ACC112 (cell line): ENCODE measurements around the gene HDAC8.
"Not testable (repeated sequence)": the region's sequence is repeated elsewhere in the genome, so short reads cannot be mapped to it uniquely, and the experiment has no call there.

Source experiments
- H2AFZ ChIP-seq: fragments of 200-600 bp; sonication (generic); one replicate; pipeline ENCODE4 v1.6.0; 2017; ENCODE audit warnings: antibody characterized with exemption, low read length; ENCODE audit not compliant: unreplicated experiment
- H3K27ac ChIP-seq: fragments of 200-600 bp; sonication (generic); 2 replicates; pipeline ENCODE4 v1.5.1; 2014; ENCODE audit warnings: low read depth, mild to moderate bottlenecking, antibody characterized with exemption, low read length, moderate library complexity
- H3K27me3 ChIP-seq: fragments of 200-600 bp; sonication (generic); 2 replicates; pipeline ENCODE4 v1.6.1; 2014; ENCODE audit warnings: mild to moderate bottlenecking, antibody characterized with exemption, low read length, moderate library complexity, mixed read lengths; ENCODE audit not compliant: insufficient read depth
- H3K36me3 ChIP-seq: fragments of 200-600 bp; sonication (generic); 2 replicates; pipeline ENCODE4 v1.6.1; 2016; ENCODE audit warnings: mild to moderate bottlenecking, antibody characterized with exemption, low read length, moderate library complexity, mixed read lengths; ENCODE audit not compliant: insufficient read depth
- H3K4me1 ChIP-seq: fragments of 200-600 bp; sonication (generic); one replicate; pipeline ENCODE4 v1.6.1; 2016; ENCODE audit warnings: low read length, mixed read lengths; ENCODE audit not compliant: insufficient read depth, unreplicated experiment, control insufficient read depth
- H3K4me3 ChIP-seq: fragments of 200-600 bp; sonication (generic); 2 replicates; pipeline ENCODE4 v1.5.1; 2014; ENCODE audit warnings: mild to moderate bottlenecking, low read depth, low read length
- H3K79me2 ChIP-seq: fragments of 200-600 bp; sonication (generic); one replicate; pipeline ENCODE4 v1.6.0; 2016; ENCODE audit warnings: low read length; ENCODE audit not compliant: control insufficient read depth, unreplicated experiment, insufficient read depth

The HDAC8 gene

GRCh38 chrX:72572248-72573157 lies at the start of gene HDAC8:
Gene HDAC8 (minus strand): TSS chrX:72572843. CDS start chrX:72572761, 82 bp downstream.
- Histone ChIP-seq H3K79me2 (peaks cover 7% of the 10 kb centered on the region), H3K27me3 (no peaks in the 10 kb centered on the region), H3K4me1 (peaks cover 33% of the 10 kb centered on the region), H3K4me3 (peak within 1 kb of the TSS; percentile 98), H3K27ac (peak within 1 kb of the TSS; percentile 76), H2AFZ (peak within 1 kb of the TSS; percentile 90), H3K36me3 (peaks cover 8% of the 10 kb centered on the region; the same call in 1 of the 2 replicates)

DNA sequence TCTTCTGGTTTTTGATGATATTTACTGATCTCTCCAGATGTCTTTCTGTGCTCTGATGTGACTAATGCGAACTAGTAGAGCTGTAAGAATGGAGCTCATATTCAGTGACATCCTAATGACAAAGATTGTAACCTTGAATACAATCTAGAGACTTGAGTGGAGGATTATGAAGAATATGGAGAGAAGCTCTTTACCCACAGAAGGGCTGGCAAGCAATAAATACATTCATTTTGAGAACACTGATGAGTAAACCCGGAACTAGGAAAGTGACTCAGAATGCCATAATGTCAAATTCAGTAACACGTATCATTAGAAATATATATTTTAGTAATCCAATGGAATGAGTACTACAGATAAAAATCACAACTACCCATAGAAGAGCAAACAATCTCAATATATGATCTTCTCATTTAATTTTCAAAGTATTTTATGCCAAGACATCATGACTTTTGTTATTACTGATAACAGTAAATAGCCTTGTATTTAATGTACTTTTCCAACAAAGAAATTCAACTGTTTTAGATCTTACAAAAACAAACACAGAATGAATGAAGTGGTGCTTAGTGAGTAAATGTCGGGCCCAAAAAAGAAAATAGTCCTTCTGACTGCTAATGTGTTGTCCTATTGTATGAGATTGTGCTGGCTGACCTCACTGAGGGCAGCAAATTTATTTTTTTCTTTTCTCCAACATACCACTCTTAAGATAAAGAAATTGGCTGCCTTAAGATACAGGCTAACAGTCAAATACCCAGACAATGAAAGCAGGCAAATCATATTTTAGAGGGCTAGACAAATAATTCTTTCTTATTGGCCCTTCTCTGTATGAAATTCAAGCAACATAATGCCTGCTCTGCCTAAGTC lies 49.2 kb upstream of the HDAC8 start:
- Histone ChIP-seq H3K4me3 (peak overlapping the region; percentile 64; the same call in 1 of the 2 replicates), H3K4me1 (peaks cover 47% of the 10 kb centered on the region), H3K27ac (peak overlapping the region; percentile 100), H2AFZ (no peak overlapping the region), H3K27me3 (no peaks in the 10 kb centered on the region), H3K79me2 (no peaks in the 10 kb centered on the region), H3K36me3 (peaks cover 7% of the 10 kb centered on the region; the same call in 1 of the 2 replicates)

DNA sequence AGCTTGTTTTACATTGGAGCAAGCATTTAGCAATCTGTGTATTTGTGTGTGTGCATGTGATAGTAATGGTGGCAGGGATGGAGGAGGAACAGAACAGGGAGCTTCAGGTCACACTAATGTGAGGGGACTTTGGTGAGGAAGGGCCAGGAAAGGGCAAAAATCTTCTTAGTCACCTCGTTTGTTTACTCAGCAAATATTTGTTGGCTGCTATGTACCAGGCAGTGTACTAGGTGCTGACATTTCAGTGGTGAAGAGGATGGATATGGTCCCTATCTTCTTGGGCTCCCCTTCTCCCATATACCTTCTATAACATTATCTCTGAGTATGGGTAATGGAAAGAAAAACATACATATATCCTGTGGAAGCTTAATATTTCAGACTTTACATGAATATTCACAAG lies 48.5 kb upstream of the HDAC8 start:
- Histone ChIP-seq H3K79me2 (no peaks in the 10 kb centered on the region), H3K27ac (peak overlapping the region; percentile 100), H3K36me3 (peaks cover 7% of the 10 kb centered on the region; the same call in 1 of the 2 replicates), H3K4me3 (peak overlapping the region; percentile 64), H2AFZ (no peak overlapping the region), H3K4me1 (peaks cover 47% of the 10 kb centered on the region), H3K27me3 (no peaks in the 10 kb centered on the region)

GRCh38 chrX:72620550-72621145 lies 48.0 kb upstream of the HDAC8 start:
- H2AFZ ChIP-seq, result peak overlapping the region; percentile 69
- peaks cover 47% of the 10 kb centered on the region for H3K4me1 ChIP-seq
- H3K27me3 ChIP-seq, result no peaks in the 10 kb centered on the region
- H3K79me2 ChIP-seq, result no peaks in the 10 kb centered on the region
- H3K4me3 ChIP-seq, result peak overlapping the region; percentile 64
- peak overlapping the region; percentile 100 for H3K27ac ChIP-seq
- peaks cover 7% of the 10 kb centered on the region; the same call in 1 of the 2 replicates for H3K36me3 ChIP-seq

GRCh38 chrX:72609313-72609712 lies 36.7 kb upstream of the HDAC8 start:
- Histone ChIP-seq H2AFZ (no peak overlapping the region), H3K4me3 (no peak overlapping the region), H3K36me3 (no peaks in the 10 kb centered on the region; the same call in 1 of the 2 replicates), H3K27me3 (no peaks in the 10 kb centered on the region), H3K4me1 (peaks cover 4% of the 10 kb centered on the region), H3K79me2 (no peaks in the 10 kb centered on the region), H3K27ac (no peak overlapping the region)

DNA sequence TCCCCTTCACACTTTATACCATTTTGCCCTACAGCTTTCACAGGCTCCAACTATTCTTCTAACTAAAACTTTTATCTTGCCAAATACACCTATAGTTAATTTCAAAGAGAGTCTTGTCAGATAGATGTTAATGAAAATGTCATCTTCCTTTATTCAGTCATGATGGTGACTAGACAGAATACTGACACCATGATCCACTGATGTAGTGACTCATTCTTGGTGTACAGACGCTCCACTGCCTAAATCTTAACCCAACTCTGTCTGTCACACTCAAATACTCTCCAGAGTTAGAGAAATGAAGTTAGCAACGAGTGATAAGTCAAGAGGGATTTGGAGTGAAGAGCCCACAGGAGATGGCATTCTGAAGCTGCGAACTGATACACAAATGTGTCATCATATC lies 32.1 kb upstream of the HDAC8 start:
- Histone ChIP-seq H3K27ac (no peak overlapping the region), H2AFZ (no peak overlapping the region), H3K4me3 (no peak overlapping the region), H3K4me1 (peaks cover 4% of the 10 kb centered on the region), H3K27me3 (no peaks in the 10 kb centered on the region), H3K79me2 (no peaks in the 10 kb centered on the region), H3K36me3 (no peaks in the 10 kb centered on the region; the same call in 1 of the 2 replicates)

- H3K4me1 ChIP-seq, result peaks cover 4% of the 10 kb centered on the region
- H2AFZ ChIP-seq, result no peak overlapping the region
- H3K27me3 ChIP-seq, result no peaks in the 10 kb centered on the region
- H3K36me3 ChIP-seq, result no peaks in the 10 kb centered on the region; the same call in 1 of the 2 replicates
- H3K79me2 ChIP-seq, result no peaks in the 10 kb centered on the region
- no peak overlapping the region for H3K4me3 ChIP-seq
- no peak overlapping the region for H3K27ac ChIP-seq
Observed at GRCh38 chrX:72604112-72604511, 31.5 kb upstream of the HDAC8 start.

- not testable (repeated sequence) for H3K79me2 ChIP-seq, H3K4me3 ChIP-seq, H3K27ac ChIP-seq, H3K4me1 ChIP-seq, H2AFZ ChIP-seq, H3K27me3 ChIP-seq, H3K36me3 ChIP-seq
Observed at GRCh38 chrX:72591038-72591437, 18.4 kb upstream of the HDAC8 start.

DNA sequence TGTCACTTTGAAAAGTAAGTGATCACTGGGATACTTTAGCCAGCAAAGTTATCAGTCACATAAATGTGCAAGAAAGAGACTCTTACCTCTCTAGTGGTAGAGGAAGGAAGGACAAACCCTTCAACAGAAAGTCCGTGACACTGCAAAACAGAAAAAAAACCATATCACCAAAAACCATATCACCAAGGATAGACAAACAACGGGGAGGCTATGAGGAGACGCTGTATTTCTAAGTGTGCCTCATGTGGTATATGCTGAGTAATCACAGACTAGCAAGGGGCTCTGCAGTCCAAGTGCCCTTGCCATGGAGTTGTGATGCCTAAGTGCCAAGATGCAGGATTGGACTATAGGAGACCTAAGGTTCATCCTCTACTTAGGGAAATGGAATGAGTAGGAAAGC lies 11.5 kb upstream of the HDAC8 start:
- no peaks in the 10 kb centered on the region for H3K4me1 ChIP-seq
- H3K27ac ChIP-seq, result no peak overlapping the region
- H2AFZ ChIP-seq, result no peak overlapping the region
- H3K27me3 ChIP-seq, result no peaks in the 10 kb centered on the region
- H3K36me3 ChIP-seq, result no peaks in the 10 kb centered on the region
- no peak overlapping the region for H3K4me3 ChIP-seq
- no peaks in the 10 kb centered on the region for H3K79me2 ChIP-seq

DNA sequence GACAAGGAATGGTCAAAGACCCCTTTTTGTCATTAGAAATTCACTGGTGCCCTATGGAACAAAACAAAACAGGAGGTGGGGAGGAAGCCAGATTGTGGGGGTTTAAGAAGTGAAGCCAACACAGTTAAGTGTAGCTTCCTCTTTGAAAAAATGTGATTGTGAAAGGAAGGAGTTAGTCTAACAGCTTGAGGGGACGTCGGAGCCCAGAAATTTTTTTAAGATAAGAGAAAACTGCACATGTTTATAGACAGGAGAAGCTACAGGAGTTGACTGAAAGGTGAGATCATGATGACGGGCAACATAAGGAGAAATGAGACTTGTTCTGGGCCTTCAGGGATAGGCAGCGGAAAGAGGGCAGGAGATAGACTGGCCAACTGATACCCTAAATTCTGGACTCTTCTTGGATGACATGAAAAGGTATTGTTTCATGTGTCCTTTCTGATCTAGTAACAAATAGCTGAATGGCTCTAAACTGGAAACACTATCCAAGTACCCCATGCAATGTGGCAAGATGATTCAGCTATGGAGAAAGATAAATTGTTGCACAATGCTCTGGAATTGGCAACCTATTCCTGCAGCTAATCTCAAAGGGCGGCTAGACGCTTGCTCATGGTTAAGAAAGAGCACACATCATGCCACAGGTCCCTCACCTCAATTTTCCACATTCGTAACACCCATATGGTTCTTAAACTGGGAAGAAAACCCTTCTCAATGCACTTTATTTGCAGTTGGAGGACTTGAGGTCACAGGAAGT lies 3.7 kb upstream of the HDAC8 start:
- H3K27ac ChIP-seq, result peak overlapping the region; percentile 53; the same call in 1 of the 2 replicates
- H3K27me3 ChIP-seq, result no peaks in the 10 kb centered on the region
- H2AFZ ChIP-seq, result no peak overlapping the region
- no peak overlapping the region for H3K4me3 ChIP-seq
- peaks cover 7% of the 10 kb centered on the region for H3K79me2 ChIP-seq
- no peaks in the 10 kb centered on the region for H3K36me3 ChIP-seq
- peaks cover 14% of the 10 kb centered on the region for H3K4me1 ChIP-seq
